ENCODE data around the gene OXER1.

GRCh38 chr2:42797281-42797680 is 33.3 kb upstream of the OXER1 start:
- no peak for TF ChIP-seq EZH2 (IDR thresholded peaks at IDR 0.05; ENCODE audit: insufficient read depth, poor library complexity, severe bottlenecking)
- TF ChIP-seq EZH2phosphoT487 (IDR thresholded peaks at IDR 0.05; ENCODE audit: insufficient read depth, low read depth): no peak

Measured in GM23248 (cell line).